ENCODE measurements around the gene FOXD3.
A peak's percentile ranks its signal among the peaks of the same experiment; 100 is the strongest.

FOXD3 gene

DNA sequence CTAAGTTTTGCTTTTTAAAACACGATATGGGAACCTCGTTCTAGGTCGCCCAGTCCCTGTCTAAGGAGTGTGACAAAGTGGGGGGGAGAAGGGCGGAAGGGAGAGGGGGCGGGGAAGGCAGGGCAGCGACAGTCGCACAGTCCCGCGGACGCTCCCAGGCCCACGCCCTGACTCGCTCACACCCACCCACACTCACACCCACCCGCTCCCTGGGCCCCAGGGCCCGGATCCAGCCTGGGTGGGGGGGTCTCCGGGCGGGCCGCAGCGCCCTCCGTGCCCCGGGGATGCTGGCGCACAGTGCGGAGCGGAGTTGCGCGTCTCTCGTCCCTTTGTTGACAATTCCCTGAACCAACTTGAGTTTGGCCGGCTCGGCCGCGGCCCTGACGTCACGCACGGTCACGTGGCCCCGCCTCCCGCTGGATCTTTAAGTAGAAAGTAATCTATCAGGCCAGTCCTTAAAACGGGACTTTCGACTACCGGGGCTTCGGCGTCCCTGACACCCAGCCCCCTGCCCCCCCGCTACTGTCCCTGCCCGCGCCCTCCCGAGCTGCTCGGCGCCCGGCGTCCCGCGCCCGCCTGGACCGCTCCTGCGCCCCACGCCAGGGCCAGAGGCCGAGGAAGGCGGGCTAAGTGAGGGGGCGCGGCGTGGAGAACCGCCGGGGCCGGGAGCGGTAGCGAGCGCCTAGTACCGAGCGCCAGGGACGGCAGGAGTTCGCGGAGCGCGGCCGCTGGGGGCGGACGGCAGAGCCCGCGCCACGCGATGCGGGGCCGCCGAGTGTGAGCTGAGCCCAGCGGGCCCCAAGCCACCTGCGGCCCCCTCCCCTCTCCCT is at the start of gene FOXD3:
Gene FOXD3 (plus strand): TSS at position 454 of the 830 bp plus-strand sequence. CDS start 492 bp downstream, outside the sequence.
- DNase-seq (ENCODE audit: low read depth, low spot score) = peak; percentile 85

DNA sequence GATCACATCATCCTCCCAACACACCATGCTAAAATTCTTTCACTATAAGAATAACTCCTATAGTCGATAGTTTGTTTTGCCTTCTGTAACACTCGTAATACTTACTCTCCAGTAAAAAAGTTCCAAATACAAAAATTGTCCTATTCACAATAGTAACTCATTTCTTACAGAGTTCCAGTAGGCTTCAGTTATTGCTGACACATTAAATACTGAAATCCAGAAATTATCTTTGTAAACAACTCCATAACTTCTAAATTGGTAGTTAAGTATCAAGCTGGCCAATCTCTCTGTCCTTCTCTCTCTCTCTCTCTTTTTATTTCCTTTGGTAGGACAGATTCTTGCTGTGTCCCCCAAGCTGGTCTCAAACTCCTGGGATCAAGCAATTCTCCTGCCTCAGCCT is 49.6 kb upstream of the FOXD3 start:
- no peak for DNase-seq (ENCODE audit: low read depth, low spot score)

DNA sequence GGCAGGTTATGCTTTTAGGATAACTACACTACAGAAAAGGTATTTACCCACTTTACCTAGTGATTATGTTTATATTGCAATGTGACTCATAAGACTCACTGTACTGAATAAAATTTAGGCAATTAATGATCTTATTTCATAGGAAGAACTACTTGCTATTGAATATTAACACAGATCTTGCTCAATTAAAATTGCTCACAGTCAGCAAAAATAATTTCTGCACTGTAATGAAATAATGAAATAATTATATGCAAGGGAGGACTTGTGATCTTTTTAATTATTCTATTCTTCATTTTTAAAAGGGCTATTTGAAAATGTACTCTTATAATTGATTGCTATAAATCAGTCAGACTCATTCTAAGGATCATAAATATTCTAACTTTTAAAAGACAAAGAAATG is 48.0 kb upstream of the FOXD3 start:
- DNase-seq (ENCODE audit: low read depth, low spot score) = no peak

DNA sequence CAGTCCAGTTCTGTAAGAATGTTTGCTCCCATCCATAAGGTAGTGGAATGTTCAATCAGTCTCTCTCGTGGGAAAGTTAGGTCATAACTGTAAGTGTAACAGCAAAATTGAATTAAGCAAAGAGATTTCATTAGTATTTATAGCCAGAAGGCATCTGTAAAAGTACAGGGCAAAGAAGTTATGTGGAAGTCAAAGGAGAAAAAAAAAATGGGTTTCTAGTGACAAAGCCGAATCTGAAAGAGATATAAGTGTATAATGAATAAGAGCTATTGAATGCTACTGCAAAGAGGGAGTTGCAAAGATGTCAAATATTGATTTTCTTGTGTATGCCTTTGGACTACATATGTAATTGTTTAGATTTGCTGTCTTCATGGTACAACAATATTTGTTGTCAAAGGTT is 47.4 kb upstream of the FOXD3 start:
- DNase-seq (ENCODE audit: low read depth, low spot score) = no peak

DNA sequence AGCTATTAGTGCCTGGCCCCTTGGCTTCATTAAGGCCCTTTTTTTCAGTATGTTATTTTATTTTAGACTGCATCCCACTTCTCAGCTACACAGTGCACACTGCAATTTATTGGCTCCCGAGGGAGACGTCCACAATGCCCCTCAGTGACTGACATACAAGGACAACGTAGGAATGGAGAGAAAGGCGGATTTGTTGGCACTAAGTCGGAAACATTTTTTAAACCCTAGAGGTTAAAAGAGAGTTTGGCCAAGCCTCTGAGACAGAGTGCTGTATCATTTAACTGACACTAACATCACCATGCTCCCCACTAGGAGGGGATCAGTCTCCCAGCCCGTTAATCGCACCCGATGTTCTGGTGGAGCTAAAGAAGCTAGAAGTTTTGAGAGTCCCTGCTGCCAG is 45.7 kb upstream of the FOXD3 start:
- DNase-seq (ENCODE audit: low read depth, low spot score) = no peak

DNA sequence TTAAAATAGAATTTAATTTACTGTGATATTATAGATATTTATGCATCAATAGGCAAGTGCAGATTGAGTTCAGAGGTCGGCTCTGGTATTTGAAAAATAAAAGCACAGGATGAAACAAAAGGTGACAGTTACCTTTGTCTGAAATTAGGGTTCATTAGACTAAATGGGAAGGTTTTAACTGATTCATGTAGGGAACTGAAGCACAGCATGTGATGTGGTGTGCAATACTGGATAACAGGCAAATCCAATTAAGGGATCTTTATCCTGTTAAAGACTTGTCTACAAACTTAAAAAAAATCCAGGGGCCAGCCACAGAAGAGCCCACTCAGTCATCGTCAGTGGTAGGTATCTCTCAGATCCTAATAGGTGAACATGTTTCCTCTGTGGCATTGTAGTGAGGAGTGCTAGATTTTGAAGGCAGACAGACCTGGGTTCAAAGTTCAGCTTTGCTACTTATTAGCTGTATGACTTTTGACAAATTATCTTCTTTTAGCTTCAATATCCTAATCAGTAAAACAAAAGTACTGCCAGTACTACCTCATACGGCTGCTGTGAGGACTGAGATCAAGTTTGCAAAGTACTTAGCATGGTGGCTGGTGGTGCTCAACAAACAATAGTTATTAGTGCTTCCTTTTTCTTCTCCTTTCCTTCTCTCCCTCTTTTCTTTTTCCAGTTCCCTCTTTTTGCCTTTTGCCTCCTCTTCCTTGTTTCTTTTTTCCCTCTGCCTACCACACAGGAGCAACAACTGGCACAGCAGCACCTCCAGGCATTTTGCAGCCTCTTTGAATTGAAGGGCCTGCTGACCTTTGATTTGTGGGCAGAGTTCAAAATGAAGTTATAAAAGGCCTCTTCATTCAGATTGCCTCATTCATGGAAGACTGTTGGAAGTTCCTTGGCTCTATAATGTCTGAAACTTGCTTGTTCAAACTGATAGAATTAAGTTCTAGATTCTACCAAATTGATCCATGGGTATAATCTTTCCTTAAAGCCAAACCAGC is 44.9 kb upstream of the FOXD3 start:
- DNase-seq (ENCODE audit: low read depth, low spot score) = no peak

DNA sequence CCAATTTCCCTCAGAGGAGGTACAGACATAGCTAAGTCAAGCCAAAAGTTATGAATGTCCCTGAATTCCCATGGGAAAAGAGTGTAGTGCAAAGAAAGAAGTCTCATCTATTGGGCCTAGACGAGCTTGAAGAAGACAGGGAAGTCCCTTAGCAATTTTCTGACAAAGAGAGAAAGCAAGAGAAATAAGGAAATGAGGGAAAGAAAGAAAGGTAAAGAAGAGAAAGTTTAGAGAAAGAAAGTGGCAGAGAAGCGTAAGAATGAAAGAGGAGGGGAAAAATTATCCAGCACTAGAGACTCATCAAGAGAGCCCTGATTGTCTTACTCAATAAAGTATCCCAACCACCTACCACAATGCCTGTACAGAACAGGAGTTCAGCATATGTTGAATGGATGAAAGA is 40.6 kb upstream of the FOXD3 start:
- DNase-seq (ENCODE audit: low read depth, low spot score) = no peak

DNA sequence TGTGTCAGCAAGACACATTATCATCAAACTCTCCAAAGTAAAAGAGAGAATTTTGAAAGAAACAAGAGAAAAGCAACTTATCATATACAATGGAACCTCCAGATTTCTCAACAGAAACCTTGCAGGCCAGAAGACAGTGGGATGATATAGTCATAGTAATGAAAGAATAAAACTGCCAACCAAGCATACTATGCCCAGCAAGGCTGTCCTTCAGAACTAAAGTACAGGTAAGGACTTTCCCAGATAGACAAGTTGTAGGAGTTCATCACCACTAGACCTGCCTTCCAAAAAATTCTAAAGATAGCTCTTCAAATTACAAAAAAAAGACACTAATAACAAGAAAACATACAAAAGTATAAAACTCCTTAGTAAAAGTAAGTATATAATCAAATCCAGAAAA is 33.2 kb upstream of the FOXD3 start:
- DNase-seq (ENCODE audit: low read depth, low spot score) = no peak

DNA sequence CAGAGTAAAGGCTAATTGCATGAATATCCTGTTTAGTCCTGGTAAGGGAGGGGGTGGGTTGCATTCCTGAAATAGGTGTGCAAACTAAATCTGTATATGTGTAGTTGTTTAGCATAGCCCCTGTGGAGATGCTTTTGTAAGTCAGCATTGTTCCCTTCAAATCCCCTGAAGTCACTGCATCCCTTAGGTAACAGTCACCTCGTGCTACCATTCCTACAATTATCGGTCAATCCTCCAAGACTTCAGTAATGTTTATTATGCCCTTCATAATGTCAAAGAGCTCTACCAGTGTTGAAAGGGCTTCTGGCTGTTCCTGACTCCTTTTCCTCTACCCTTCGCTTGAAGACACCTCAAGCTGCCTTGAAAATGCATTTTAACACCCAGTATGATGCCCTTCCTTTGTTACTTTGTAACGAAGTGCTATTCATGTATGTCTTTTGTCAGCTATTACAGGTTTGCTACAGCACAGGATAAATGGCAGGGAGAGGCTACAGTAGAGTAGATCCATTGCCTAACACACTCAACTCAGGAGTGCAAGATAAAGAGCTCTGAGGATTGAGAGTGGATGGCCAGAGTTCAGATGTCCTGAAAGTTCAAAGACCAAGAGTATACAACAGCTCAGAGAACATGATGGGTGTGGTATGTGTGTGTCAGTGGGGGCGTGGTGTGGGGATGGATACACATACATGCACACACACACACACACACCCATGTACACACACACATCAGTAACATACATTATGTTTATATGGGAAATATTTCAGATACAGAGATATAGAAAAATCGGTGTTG is 27.4 kb upstream of the FOXD3 start:
- peak; percentile 57 for DNase-seq (ENCODE audit: low read depth, low spot score)

DNA sequence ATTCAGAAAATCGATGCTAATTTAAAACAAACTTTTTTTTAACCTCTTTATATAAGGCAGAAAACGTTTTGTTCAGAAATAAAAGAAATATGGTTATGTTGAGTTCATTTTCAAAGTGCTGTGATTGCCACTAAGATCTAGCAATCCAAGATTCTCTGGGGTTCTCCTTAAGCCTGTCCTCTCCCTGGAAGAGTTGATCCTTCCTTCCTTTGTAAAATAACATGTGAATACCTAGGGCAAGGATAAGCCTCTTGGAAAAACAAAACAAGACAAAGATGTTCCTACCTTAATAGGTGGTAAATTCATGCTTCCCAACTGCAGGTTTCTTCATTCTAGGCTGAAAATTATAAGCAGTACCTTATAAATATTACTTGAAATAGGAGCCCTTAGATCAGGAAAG is 18.0 kb upstream of the FOXD3 start:
- DNase-seq (ENCODE audit: low read depth, low spot score) = no peak

DNA sequence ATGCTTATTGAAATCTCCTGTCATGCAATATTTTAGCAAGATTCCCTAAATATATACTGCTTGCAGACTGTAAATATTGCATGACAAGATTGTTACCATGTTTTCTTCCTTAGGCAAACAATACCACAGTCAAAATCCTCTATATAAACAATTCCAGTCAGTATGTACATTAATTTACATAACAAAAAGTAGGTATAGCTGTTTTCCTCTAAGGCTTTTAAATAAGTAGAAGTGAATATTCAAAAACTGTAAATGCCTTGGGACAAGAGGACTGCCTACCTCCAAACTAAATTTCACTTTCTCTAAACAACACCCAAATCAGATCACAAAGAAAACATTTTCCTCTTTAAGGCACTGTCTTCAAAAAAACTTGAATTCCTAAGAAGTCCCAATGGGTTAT is 17.3 kb upstream of the FOXD3 start:
- no peak for DNase-seq (ENCODE audit: low read depth, low spot score)

DNA sequence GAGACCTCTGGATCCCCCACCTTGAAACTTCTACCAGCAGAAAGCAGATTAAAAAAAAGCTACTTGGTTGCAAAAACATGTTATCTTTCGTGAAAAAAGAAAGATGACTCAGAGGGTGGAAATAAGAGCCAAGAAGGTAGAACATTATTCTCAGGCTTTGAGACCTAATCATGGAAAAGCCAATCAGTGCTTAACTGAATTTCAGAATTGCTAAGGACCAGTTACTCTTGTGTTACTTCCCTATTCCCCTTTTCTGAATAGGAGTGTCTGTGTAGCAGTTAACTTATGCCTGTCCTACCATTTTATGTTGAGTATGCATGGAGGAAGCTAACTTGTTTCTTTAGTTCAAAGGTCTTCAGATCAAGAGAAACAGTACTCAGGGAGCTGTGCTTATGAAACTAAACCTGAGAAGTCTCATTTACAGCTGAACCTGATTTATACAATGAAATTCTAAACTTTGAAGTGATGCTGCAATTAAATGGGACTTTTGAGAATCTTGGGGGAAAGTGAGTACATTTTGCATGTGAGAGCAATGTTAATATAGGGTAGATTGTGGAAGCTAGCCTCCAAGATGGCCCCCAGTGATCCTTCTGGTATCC is 15.1 kb upstream of the FOXD3 start:
- DNase-seq (ENCODE audit: low read depth, low spot score) = no peak

DNA sequence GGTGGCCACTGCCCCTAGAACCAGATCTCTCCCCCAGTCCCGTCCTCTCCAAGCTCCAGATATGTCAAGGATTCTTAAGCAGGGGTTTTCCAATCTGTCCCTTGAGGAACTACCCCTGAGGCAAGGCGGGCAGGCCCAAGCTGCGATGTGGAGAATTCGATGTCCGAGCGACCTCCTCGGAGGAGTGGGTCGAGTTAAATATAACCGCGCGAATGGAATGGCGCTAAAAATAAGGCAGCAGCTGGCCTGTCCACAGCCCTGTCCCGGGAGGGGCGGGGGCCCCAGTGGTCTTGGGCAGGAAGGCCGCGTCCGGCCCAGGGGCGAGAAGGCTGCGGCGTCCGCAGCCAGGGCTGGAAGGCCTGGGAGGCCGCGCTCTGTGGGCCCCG is 5.8 kb upstream of the FOXD3 start:
- no peak for DNase-seq (ENCODE audit: low read depth, low spot score)

DNA sequence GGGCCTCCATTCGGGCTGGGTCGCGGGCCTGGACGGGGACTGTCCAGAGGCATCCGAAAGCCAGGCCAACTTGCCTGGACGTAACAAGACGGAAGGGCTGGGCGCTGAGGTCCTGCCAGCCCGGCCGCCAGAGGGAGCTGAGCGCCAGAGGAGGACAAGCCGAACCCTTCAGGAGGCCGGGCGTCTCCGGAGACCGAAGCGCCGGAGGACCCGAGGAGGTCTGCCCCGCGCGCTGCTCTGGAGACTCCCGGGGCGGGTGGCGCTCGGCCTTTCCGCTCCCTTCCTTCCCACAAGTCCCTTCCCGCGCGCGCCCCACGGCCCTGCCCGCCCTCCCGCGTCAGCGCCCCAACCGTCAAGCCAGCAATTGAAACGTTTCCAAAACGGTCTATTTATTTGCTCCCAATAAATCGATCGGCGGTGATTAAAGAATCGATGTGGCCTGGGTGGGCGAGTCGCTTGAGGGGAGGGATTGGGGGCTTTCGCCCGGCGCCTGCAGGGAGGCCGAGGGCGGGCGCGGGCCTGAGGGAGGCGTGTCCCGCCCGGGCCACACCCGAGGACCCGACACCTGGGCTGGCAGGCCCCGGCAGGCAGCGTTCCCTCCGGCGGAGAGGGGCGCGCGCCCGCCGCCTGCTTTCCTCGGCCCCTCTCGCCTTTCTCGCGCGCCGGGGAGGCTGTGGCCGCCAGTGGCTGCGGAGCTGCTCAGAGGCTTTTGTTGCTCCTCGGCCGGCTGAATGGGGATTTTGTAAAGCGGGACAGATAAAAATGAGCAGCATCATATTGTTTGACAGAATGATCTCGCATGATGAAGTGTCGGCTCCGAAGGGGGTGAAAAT is 5.2 kb upstream of the FOXD3 start:
- peak; percentile 96 for DNase-seq (ENCODE audit: low read depth, low spot score)

DNA sequence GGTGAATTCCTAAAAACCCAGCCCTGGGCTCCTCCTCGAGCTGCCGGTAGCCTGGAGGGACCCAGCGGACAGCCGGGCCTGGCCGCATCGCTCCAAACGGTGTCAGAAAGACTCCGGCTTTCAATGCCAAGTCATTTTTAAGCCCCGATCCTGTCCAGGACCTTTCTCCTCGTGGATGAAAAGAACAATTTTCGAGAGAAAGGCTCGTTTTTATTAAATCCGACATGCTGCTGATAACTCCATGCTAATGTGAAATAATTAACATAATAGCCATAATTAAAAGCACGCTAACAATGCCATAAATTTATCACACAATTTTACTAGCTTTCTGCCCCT is 4.6 kb upstream of the FOXD3 start:
- DNase-seq (ENCODE audit: low read depth, low spot score) = no peak

DNA sequence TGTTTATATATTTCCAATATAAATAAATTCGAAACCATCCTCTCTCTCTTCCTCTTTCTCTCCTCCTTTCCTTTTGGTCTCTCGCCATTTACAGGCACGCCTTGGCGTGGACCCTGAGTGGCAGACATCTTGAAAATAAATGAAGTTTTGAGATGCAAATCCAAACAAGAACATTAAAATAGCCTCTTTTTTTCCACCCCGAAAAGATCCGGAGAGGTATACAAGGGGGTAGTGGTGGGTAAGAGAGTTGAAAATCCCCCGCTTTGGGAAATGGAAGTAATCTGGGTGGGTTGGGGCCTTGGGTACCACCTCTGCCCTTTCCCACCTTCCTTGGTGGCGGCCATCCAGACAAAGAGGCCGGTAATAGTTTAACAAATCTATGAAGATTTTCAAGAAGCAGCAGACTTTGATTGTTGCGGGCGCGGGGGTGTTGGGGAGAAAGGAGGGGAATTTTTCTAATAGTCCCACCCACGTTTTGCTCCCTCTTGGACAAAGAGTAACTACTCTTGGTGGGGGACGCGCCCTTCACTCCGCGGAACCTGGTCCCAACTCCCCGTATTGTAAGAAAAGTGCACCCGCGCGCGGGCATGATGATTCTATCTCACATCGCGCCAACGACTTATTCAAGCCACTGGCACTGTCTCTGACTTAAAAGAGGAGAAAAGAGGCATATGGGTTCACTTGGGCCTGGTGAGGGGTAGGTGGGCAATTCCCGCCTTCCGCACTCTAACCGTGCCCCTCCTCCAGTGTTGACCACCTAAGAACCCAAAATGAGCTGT is 4.0 kb upstream of the FOXD3 start:
- no peak for DNase-seq (ENCODE audit: low read depth, low spot score)

DNA sequence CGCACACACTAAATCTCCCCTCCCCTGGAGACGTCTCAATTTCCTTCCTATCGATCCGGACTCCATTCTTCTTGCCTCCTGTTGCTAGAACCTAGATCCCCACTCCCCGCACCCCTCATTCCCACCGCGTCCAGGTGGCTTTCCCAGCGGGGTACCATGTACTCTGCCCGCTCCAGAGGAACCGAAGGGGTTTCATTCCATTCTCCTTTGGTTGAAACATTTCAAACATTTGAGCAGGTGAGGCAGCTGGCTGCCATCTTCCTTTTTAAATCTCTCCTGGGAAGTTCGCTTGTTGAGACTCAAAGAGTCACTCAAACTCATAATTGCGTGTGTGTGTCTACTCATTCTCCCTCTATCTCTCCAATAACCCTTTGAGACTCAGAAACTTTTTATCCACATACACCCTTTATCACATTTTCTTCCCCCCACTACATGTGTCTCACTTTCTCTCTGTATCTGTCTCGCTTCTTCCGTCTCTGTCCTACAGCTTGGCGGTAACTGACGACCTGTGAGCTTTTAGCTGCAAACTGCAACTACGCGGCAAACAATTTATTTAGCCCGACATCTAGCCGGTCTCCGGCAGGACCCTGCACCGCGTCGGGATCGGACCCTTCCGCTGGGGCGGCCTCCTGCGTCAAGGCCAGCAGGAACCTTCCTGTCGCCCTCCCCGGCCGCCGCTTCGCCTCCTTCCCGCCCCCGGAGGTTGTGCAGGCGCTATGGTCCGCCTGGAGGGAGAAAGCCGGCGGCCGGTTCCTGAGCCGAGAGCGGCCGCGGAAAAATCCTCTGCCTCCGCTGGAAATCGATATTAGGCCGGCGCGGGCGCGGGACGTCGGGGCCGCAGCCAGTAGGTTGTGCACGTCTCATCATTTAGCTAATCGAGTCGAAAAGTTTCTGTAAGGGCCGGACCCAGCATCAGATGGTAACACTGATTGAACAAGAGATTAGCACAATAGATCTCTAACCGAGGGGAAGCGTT is 3.0 kb upstream of the FOXD3 start:
- DNase-seq (ENCODE audit: low read depth, low spot score) = peak; percentile 61

DNA sequence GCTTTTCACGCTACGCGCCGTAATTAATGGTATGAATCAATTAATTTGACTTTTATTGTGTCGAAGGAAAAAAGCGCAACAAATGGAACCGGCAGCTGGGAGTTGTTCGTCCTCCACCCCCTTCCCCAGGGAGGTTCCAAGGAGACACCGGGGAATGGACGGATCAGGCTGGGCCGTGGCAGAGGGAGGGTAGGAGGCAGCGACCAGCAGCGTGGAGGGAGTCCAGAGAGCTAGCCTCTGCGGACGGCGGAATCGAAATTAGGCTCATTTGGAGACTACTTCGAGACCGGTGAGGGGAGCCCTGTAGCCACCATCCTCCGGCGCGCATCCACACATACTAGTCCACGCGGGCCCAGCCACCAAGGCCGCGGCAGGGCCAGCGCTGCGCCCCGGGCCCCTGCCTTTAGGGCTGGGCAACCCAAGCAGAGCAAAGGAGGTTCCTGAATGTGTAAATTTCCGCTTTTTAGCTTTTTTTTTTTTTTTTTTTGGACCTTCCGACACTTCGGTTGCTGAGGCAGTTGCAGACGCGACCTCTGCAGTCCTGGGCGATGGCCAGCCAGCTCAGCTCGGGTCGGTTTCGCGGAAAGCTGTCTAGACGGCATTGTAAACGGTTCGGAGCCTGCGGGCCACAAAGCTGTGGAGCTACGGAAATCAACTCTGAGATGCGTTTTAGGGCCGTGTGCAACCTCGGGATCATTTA is 2.2 kb upstream of the FOXD3 start:
- DNase-seq (ENCODE audit: low read depth, low spot score) = peak; percentile 63
